Measurements from ENCODE around the gene DNAJB14. TPM values are rescaled to one million over a fixed set of nuclear protein-coding genes. Genes with fewer than 3 reads are reported as not detected.

Gene DNAJB14
- total RNA-seq (2022; extraction: Qiagen RNA extraction), result 12.8 to 22.0 TPM (median 15.8 TPM) in 5 replicates

DNA sequence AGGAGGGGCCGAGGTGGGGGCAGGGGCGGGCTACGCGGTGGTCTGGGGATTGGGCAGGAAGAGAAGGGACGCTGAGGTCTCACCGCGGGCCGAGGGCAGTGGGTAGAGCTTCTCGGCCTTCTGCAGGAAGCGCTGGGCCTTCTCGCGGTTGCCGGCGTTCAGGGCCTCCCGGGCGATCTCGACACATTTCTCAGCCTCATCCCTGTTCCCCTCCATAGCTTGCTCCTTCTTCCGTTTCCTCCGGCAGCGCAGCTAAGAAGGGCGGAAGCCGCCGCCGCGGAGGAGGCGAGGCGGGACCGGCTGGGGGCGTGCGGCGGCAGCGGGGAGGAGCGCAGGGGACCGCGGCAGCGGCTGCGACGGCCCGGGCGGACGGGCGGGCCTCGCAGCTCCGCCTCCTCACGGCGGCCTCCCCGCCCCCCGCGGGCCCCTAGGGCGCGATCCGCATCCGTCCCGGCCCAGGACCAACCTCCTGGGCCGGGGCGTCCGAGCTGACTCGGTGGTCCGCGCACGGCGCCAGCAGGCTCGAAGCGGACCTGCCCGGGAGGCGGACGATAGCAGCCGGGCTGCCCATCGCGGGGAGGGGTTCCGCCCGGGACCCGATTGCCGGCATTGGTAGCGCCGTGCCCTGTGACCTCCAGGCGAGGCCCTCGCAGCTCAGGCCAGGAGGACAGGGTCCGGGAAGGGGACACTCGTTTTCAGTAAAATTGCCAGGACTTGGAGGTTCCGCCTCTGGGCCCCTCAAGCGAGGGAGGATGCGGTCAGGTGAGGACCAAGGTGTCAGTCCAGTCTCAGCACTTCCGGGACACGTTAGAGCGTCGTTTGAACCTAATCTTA, at the start of gene DNAJB14:
TSS of gene DNAJB14 (minus strand) at position 263 of the 834 bp plus-strand sequence. CDS start at position 216, 47 bp downstream.

GRCh38 chr4:99949999-99950912, 3.8 kb upstream of the DNAJB14 start, which contains the start of gene H2AZ1:
TSS of gene H2AZ1 (minus strand) at chr4:99950275. CDS start at chr4:99950170, 105 bp downstream.

DNA sequence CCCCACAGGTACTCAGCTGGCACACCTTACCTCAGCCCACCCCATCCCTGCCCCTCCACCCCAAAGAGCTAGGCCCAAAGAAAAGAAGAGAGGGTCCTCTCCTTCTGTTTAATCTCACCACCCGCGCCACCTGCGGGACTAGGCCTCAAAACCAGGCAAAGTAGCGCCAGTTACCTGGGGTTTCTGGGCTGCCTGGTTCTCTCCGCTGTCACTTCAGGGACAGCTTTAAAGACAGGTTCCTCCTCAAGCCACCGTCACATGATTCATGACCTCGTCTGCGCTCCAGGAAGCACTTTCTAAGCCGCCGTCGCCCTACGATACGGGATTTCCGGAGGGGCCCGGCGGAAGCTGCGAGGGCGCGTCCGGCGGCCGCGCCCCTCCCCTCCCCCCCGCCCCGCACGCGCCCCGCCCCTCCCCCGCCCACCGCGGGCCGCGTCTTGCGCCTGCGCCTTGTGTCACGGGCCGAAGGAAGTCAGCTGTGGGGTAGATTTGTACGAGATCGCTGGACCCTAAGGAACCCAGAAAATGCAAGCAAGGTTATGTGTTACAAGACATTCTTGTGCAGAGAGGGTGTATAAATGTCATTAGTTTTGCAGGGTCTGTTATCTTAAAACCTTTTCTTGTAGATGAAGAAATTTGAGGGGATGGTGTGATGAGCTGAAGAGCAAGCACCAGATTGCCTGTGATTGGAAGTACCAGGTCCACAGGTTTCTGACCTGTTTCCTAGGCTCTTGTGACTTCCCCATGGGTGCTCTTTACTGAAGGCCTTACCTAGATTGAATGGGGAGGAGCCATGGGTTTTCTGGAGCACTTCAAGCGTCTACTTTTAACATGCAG, 52.0 kb downstream of the DNAJB14 start, which contains the start of gene LAMTOR3:
TSS of gene LAMTOR3 (minus strand) at position 267 of the 837 bp plus-strand sequence. CDS start 464 bp downstream, outside the sequence.

Other genes starting within 250 kb of the DNAJB14 start
- gene DAPP1, start 129.8 kb downstream of the DNAJB14 start, total RNA-seq (2022; extraction: Qiagen RNA extraction), result not detected in 5 replicates
- gene LAMTOR3, start 52.2 kb downstream of the DNAJB14 start, total RNA-seq (2022; extraction: Qiagen RNA extraction), result 24.4 to 31.8 TPM (median 29.0 TPM) in 5 replicates
- 638 to 719 TPM (median 663 TPM) in 5 replicates for gene H2AZ1, start 3.7 kb upstream of the DNAJB14 start, total RNA-seq (2022; extraction: Qiagen RNA extraction)
- gene DDIT4L, start 243.8 kb upstream of the DNAJB14 start, total RNA-seq (2022; extraction: Qiagen RNA extraction), result 0.09 to 0.61 TPM (median 0.26 TPM) in 5 replicates